Stomach (tissue), 9 donors: ENCODE results near the gene SLC16A1. TPM values are rescaled to one million over a fixed set of nuclear protein-coding genes. Genes with fewer than 3 reads are reported as not detected.
A peak's percentile ranks its signal among the peaks of the same experiment; 100 is the strongest.

Experiments
- DNase-seq, 2 donors: peaks; one replicate each; pipeline versions ENCODE4 v3.0.0 to v3.0.0-alpha.2; 2013 to 2019
- H3K27ac ChIP-seq, 5 donors: fragments of 200-600 bp in 4 of 5; sonication (generic) in 4 of 5; one replicate each; pipeline ENCODE4 v1.5.1; 2013 to 2019; ENCODE audit warnings: mild to moderate bottlenecking in 1 of 5, moderate library complexity in 1 of 5
- H3K27me3 ChIP-seq, 3 donors: fragments of 200-600 bp; sonication (generic); one replicate each; pipeline ENCODE4 v1.5.1; 2017 to 2019; ENCODE audit warnings: mixed run types in 1 of 3
- H3K36me3 ChIP-seq, 4 donors: fragments of 200-600 bp; sonication (generic); 1 replicate in 3 of 4; 2 replicates in 1 of 4; pipeline ENCODE4 v1.5.1; 2016 to 2019
- H3K4me1 ChIP-seq, 4 donors: fragments of 200-600 bp; sonication (generic); one replicate each; pipeline ENCODE4 v1.5.1; 2016 to 2019
- H3K4me3 ChIP-seq, 4 donors: fragments of 200-600 bp; sonication (generic) in 3 of 4; one replicate each; pipeline ENCODE4 v1.5.1; 2016 to 2019; ENCODE audit warnings: mild to moderate bottlenecking in 1 of 4
- H3K9me3 ChIP-seq, 4 donors: fragments of 200-600 bp; sonication (generic); one replicate each; pipeline ENCODE4 v1.5.1; 2016 to 2019
- EP300 ChIP-seq: sonication (generic); formaldehyde crosslinking; IDR thresholded peaks from one replicate; pipeline ENCODE4 v1.6.1; 2017; ENCODE audit warnings: antibody characterized with exemption
- POLR2A ChIP-seq, 4 donors: fragments of 450-650 bp; IDR thresholded peaks; one replicate each; pipeline ENCODE4 v1.6.1; 2016; ENCODE audit warnings: antibody characterized with exemption in 4 of 4, control low read depth in 2 of 4, mild to moderate bottlenecking in 1 of 4, moderate library complexity in 1 of 4
- POLR2AphosphoS5 ChIP-seq, 3 donors: sonication (generic); formaldehyde crosslinking; IDR thresholded peaks; one replicate each; pipeline ENCODE4 v1.6.1; 2016; ENCODE audit warnings: antibody characterized with exemption in 3 of 3
- WGBS, 5 donors: extraction: QIAGEN DNeasy Blood & Tissue Kit in 3 of 5; methylation state at CpG; one replicate each; pipeline versions ENCODE4 v1.1.5 to v1.1.7; 2013 to 2018; 5-methylcytosine and 5-hydroxymethylcytosine counted together
- intact Hi-C: fragments of 100-400 bp; cut with DNase I; formaldehyde crosslinking; loops from one replicate; pipeline ENCODE4 v1.15.1; 2023; ENCODE audit warnings: low total_unique reads
- polyA plus RNA-seq, 3 donors: library from polyadenylated mRNA; stranded (reverse); fragments of 200-250 nt; gene quantifications; one replicate each; pipeline ENCODE4 v1.2.3, GENCODE V29; 2013
- total RNA-seq, 5 donors: library from RNA; depleted of rRNA; stranded (reverse); fragments of >200 nt; gene quantifications; one replicate each; pipeline versions ENCODE4 v1.1.0 to v1.2.3, GENCODE V29; 2014 to 2016
- TF ChIP-seq, protein P1 (sequence below), 7 experiments: fragments of 450-650 bp in 4 of 7; fragments of 200-600 bp in 3 of 7; sonication (generic) in 3 of 7; IDR thresholded peaks; one replicate each; pipeline ENCODE4 v1.5.1; 2016 to 2019; ENCODE audit warnings: antibody characterized with exemption in 7 of 7, control low read depth in 2 of 7, mild to moderate bottlenecking in 1 of 7
- donor health status: healthy with polysubstance abuse.
- donor health status: Bipolar disorder and iron deficiency.
- donor health status: healthy.

SLC16A1 gene
- total and polyA plus RNA-seq, 8 donors = 4.9 to 127 (median 13.2) TPM

DNA sequence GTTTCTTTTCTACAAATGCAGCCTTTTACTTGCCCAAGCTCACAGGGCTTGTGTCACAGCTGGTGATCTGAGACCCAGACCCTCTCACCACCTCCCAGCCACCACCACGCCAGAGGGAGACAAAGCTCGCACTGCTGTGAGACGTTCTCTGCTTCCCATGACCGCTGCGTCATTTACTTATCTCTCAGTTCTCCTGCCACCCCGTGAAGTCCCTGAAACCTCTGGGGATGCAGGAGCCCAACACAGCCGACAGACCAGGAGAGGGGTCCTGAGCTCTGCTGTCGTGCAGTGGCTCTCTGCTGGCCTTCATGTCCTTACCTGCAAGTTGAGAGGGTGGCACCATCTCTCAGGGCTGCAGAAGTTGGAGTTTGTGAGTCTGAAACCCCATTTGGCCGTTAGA is 77.7 kb downstream of the SLC16A1 start:
- intact Hi-C loops = no loop called here
- TF ChIP-seq, protein P1, sequence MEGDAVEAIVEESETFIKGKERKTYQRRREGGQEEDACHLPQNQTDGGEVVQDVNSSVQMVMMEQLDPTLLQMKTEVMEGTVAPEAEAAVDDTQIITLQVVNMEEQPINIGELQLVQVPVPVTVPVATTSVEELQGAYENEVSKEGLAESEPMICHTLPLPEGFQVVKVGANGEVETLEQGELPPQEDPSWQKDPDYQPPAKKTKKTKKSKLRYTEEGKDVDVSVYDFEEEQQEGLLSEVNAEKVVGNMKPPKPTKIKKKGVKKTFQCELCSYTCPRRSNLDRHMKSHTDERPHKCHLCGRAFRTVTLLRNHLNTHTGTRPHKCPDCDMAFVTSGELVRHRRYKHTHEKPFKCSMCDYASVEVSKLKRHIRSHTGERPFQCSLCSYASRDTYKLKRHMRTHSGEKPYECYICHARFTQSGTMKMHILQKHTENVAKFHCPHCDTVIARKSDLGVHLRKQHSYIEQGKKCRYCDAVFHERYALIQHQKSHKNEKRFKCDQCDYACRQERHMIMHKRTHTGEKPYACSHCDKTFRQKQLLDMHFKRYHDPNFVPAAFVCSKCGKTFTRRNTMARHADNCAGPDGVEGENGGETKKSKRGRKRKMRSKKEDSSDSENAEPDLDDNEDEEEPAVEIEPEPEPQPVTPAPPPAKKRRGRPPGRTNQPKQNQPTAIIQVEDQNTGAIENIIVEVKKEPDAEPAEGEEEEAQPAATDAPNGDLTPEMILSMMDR (IDR thresholded peaks at IDR 0.05) = no peak
- TF ChIP-seq EP300 (no peak), POLR2A (IDR thresholded peaks at IDR 0.05) (no peak), POLR2AphosphoS5 (IDR thresholded peaks at IDR 0.05) (no peak)
- DNase-seq = peak in 1 of 2 donors; percentile 15
- Histone ChIP-seq H3K36me3 (no peaks in the 10 kb centered on the region), H3K4me3 (no peak overlapping the region), H3K4me1 (peaks cover 8 to 18% (median 11%) of the 10 kb centered on the region in 4 donors), H3K9me3 (no peaks in the 10 kb centered on the region), H3K27me3 (no peaks in the 10 kb centered on the region), H3K27ac (no peak overlapping the region)
- 39 to 66% (median 56%) methylated on average over 9 of the region's 9 CpGs for WGBS, 5 donors

DNA sequence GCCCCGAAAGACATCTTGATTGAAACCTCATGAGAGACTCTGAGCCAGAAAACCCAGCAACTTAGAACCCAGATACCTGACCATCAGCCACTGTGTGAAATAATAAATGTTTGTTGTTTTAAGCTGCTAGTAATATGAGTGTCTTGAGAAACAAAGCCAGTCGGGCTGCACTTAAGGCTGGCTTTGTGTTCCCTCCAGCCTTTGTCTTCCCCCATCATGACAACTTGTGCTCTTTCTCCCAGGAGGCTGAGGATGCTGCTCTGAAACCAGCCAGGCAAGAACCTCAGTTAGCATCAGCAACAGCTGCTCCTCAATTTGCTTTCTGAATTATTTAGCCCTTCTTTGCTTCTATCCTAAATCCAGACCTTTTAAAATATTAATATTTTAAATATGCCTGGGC is 78.2 kb downstream of the SLC16A1 start:
- no peak for TF ChIP-seq POLR2AphosphoS5 (IDR thresholded peaks at IDR 0.05)
- intact Hi-C loops = no loop called here
- WGBS, 5 donors = 51 to 63% (median 55%) methylated on average over 2 of the region's 2 CpGs
- H3K36me3 ChIP-seq = no peaks in the 10 kb centered on the region
- no peaks in the 10 kb centered on the region for H3K9me3 ChIP-seq
- no peak overlapping the region for H3K4me3 ChIP-seq
- no peak overlapping the region for H3K27ac ChIP-seq
- H3K27me3 ChIP-seq = no peaks in the 10 kb centered on the region
- DNase-seq = no peak
- H3K4me1 ChIP-seq = peaks cover 8 to 16% (median 9%) of the 10 kb centered on the region in 4 donors

DNA sequence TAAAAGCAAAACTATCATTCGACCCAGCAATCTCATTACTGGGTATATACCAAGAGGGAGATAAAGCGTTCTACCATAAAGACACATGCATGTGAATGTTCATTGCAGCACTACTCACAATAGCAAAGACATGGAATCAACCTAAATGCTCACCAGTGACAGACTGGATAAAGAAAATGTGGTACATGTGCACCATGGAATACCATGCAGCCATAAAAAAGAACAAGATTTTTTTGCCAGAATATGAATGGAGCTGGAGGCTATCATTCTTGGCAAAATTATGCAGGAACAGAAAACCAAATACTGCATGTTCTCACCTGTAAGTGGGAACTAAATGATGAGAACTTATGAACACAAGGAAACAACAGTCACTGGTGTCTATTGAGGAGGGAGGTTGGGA is 79.7 kb downstream of the SLC16A1 start:
- no peaks in the 10 kb centered on the region for H3K9me3 ChIP-seq
- no peak for DNase-seq
- H3K4me3 ChIP-seq = no peak overlapping the region
- no peaks in the 10 kb centered on the region for H3K27me3 ChIP-seq
- H3K36me3 ChIP-seq = no peaks in the 10 kb centered on the region
- TF ChIP-seq EP300 (no peak), POLR2A (IDR thresholded peaks at IDR 0.05) (no peak), POLR2AphosphoS5 (IDR thresholded peaks at IDR 0.05) (no peak)
- TF ChIP-seq, protein P1 (IDR thresholded peaks at IDR 0.05) = no peak
- intact Hi-C loops = no loop called here
- 61 to 92% (median 68%) methylated on average over 2 of the region's 2 CpGs for WGBS, 5 donors
- peaks cover 0 to 2% (median under 1%) of the 10 kb centered on the region in 4 donors for H3K4me1 ChIP-seq
- H3K27ac ChIP-seq = no peak overlapping the region

DNA sequence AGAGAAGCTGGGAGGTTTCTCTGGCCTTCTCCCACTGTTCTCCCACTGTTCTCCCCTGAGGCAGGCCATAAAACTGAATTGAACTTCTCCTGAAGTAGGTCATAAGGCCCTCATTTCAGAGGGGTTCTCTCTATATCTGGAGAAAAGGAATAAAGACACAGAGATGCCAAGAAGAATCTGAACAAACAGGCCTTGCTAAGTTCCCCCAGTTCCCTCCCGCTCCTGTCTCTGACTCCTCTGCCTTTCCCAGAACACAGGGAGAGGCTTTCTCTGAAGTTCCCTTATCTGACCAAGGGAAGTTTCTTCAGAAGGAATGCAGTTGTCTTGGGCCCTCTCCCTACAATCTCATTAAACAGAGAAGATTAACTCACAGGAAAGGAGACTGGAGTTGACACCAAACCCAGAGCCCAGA is 83.4 kb downstream of the SLC16A1 start:
- no peaks in the 10 kb centered on the region for H3K27me3 ChIP-seq
- intact Hi-C loops = no loop called here
- no peak overlapping the region for H3K27ac ChIP-seq
- TF ChIP-seq, protein P1 (IDR thresholded peaks at IDR 0.05) = no peak
- TF ChIP-seq POLR2AphosphoS5 (IDR thresholded peaks at IDR 0.05) = no peak
- TF ChIP-seq EP300 = no peak
- no peak for TF ChIP-seq POLR2A (IDR thresholded peaks at IDR 0.05)
- H3K36me3 ChIP-seq = no peaks in the 10 kb centered on the region
- no peaks in the 10 kb centered on the region for H3K9me3 ChIP-seq
- WGBS, 5 donors = 85 to 96% (median 86%) methylated on average over 1 of the region's 1 CpG
- no peak overlapping the region for H3K4me3 ChIP-seq
- no peaks in the 10 kb centered on the region for H3K4me1 ChIP-seq
- DNase-seq = no peak

DNA sequence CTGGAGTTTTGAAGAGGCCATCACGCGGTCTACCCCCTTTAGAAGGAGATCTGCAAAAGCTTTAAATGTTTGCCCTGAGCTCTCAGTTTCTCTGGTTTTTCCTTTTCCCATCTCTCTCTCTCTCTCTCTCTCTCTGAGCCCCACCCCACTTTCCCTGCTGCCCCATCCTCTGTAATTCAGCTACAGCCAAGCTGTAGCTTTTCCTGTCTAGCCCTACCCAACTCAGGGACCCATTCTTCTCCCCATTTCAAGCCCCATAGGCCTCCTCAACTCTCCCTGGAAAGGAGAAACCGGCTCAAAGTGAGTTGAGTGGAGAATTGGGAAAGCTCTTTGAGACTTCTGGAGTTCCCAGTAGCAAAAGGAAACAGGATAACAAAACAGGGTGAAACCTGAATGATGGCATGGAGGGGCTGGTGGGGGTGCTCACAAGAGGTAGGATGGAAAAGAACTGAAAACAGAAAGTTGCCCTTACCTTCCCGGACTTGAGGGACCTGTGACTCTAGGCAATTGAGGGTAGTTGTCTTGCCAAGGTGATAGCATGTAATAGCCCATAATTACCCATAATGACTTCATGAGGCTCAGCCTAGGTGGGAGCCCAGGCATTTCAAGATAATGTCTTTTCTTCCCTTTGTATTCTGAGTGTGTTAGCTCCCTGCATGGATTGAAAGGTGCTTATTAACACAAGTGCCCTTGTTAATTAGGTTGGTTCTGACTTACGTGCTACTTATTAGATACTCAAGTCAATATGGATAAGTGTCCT is 84.9 kb downstream of the SLC16A1 start:
- Histone ChIP-seq H3K36me3 (no peaks in the 10 kb centered on the region), H3K9me3 (no peaks in the 10 kb centered on the region), H3K4me3 (no peak overlapping the region), H3K4me1 (no peaks in the 10 kb centered on the region), H3K27me3 (no peaks in the 10 kb centered on the region), H3K27ac (no peak overlapping the region)
- intact Hi-C loops = no loop called here
- WGBS, 5 donors = 87 to 93% (median 89%) methylated on average over 5 of the region's 5 CpGs
- no peak for DNase-seq
- TF ChIP-seq POLR2AphosphoS5 (IDR thresholded peaks at IDR 0.05) (no peak), EP300 (no peak), POLR2A (IDR thresholded peaks at IDR 0.05) (no peak)
- TF ChIP-seq, protein P1 (IDR thresholded peaks at IDR 0.05) = no peak
